Ishikawa (cell line): Measurements from ENCODE around the gene SVIP.

ENCODE experiments used
- EGR1 ChIP-seq: IDR thresholded peaks from 2 replicates; pipeline ENCODE4 v1.6.1; 2012
- YY1 ChIP-seq: IDR thresholded peaks from 2 replicates; pipeline ENCODE4 v1.6.1; 2012; ENCODE audit warnings: low read depth

GRCh38 chr11:22828373-22828772 is 1.2 kb downstream of the SVIP start:
- no peak for TF ChIP-seq YY1
- TF ChIP-seq EGR1 = no peak
